Activated T-helper 1 cell treated with Interleukin-2 at 50 U/mL for 16 hours (primary cell): ENCODE measurements around the gene CFAP43.

Experiments used
- DNase-seq: peaks from one replicate; pipeline ENCODE4 v3.0.0-alpha.2; 2020; ENCODE audit warnings: low read depth

Gene CFAP43

DNA sequence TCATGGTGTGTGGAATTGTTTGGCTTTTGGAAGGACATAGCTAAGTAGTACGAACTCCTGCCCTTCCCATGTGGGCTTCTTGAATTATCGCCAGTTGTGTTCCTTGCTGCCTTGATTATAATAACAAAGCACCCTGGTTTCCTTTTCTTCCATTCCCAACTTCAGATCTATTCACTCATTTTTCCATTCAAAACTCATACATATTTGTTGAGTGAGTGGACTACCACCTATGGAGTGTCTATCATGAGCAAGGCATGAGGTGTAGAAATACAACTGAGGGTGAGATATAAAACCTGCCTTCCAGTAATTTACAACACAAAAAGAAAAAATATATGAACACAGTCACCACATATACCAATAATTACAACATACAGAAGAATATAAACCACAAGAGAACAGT lies 141.6 kb downstream of the CFAP43 start:
- no peak for DNase-seq

DNA sequence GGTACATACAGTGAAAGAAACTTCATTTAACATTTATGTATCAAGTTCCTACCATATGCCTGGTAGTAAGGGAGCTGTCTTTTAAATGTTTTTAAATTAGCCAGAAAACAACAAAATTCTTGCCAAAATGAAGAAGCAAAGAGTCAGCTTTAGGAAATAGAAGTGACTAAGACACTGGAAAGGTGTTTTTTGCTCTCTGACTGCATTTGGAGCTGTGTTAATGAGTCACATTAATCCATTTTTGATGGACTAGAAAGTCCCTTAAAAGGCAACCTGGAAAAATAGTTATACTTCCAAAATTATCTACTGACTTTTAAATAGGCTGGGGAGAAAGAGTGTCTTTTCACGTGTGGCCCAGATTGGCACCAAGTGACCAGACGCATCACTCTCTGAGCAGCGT lies 142.5 kb downstream of the CFAP43 start:
- DNase-seq, result no peak

DNA sequence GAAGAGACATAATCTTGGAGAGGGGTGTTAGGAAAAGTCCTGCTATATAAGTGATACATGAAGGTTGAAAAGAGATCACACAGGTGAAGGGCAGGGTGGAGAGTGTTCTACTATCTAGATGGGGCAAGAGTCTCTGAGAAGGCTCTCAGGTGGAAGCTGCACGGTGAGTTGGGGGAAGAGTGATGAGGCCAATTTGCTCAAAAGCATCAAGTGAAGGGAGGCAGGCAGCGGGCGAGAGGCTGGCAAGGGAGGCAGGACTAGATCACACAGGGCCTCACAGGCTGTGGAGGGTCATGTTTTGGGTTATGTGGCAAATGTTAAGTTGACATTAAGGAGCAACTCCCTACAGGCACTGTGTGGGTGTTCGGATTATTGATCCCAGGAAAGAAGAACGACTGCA lies 143.9 kb downstream of the CFAP43 start:
- DNase-seq, result no peak

- no peak for DNase-seq
These were observed 146.3 kb downstream of the CFAP43 start, which contains the start of gene COL17A1 for GRCh38 chr10:104085801-104086400. COL17A1 (minus strand) TSS chr10:104085880; CDS start chr10:104080673, 5,207 bp downstream.

GRCh38 chr10:104084482-104085142 lies 147.6 kb downstream of the CFAP43 start:
- no peak for DNase-seq

- DNase-seq, result no peak
These were observed 150.2 kb downstream of the CFAP43 start for GRCh38 chr10:104081998-104082397.

GRCh38 chr10:104080762-104081161 lies 151.4 kb downstream of the CFAP43 start:
- DNase-seq, result no peak
